SU-DHL-6 (cell line): Measurements from ENCODE around the gene AVEN.

Experiments used
- EZH2phosphoT487 ChIP-seq: fragments of 200-600 bp; sonication (generic), shearing (Covaris generic); conservative IDR thresholded peaks from 2 replicates; pipeline ENCODE4 v1.6.1; 2018; ENCODE audit warnings: mild to moderate bottlenecking, antibody characterized with exemption, low read length, moderate library complexity, mixed read lengths
- TF ChIP-seq, protein P1 (sequence below): fragments of 200-600 bp; sonication (generic); IDR thresholded peaks from one replicate; pipeline ENCODE4 v1.5.1; 2017; ENCODE audit warnings: antibody characterized with exemption, mild to moderate bottlenecking, low read length, moderate library complexity; ENCODE audit not compliant: insufficient read depth, poor library complexity, severe bottlenecking

DNA sequence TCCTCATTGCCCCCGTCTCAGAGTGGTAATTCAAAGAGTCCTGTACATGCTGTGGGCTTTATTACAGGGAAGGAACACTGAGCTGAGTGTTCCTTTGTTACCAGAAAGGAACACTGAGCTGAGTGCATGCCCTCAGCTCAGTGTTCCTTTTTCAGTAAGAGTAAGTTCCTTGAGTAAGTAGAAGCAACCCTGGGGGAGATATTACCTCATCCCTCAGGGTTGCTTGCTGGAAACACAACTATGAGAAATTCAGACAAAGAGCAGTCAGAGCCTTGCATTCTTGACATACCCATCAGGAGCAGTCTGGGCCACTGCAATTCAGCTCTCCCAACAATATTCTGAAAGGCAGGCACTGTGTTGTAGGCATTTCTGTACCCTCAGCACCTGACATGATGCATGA lies 53.7 kb downstream of the AVEN start:
- TF ChIP-seq, protein P1, sequence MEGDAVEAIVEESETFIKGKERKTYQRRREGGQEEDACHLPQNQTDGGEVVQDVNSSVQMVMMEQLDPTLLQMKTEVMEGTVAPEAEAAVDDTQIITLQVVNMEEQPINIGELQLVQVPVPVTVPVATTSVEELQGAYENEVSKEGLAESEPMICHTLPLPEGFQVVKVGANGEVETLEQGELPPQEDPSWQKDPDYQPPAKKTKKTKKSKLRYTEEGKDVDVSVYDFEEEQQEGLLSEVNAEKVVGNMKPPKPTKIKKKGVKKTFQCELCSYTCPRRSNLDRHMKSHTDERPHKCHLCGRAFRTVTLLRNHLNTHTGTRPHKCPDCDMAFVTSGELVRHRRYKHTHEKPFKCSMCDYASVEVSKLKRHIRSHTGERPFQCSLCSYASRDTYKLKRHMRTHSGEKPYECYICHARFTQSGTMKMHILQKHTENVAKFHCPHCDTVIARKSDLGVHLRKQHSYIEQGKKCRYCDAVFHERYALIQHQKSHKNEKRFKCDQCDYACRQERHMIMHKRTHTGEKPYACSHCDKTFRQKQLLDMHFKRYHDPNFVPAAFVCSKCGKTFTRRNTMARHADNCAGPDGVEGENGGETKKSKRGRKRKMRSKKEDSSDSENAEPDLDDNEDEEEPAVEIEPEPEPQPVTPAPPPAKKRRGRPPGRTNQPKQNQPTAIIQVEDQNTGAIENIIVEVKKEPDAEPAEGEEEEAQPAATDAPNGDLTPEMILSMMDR, result no peak
- no peak for TF ChIP-seq EZH2phosphoT487
